HG03025 (cell line): Measurements from ENCODE around the gene TNFRSF18.
"Not testable (repeated sequence)": the region's sequence is repeated elsewhere in the genome, so short reads cannot be mapped to it uniquely, and the experiment has no call there.

Experiments
- ATAC-seq: cut with Tn5 transposase; IDR thresholded peaks from one replicate; pipeline ENCODE4 v1.9.1; 2021; ENCODE audit warnings: mild to moderate bottlenecking, moderate library complexity; ENCODE audit not compliant: unreplicated experiment, low FRiP score

The TNFRSF18 gene

GRCh38 chr1:1179983-1180861 lies 26.2 kb downstream of the TNFRSF18 start:
- ATAC-seq: no peak

- ATAC-seq: no peak
Observed at GRCh38 chr1:1179346-1179982, 26.9 kb downstream of the TNFRSF18 start.

GRCh38 chr1:1178794-1179331 lies 27.5 kb downstream of the TNFRSF18 start:
- ATAC-seq: no peak

- no peak for ATAC-seq
Observed at GRCh38 chr1:1177452-1178206, 28.8 kb downstream of the TNFRSF18 start.

GRCh38 chr1:1176931-1177330 lies 29.5 kb downstream of the TNFRSF18 start:
- ATAC-seq: no peak

- ATAC-seq: not testable (repeated sequence)
Observed at GRCh38 chr1:1176063-1176761, 30.2 kb downstream of the TNFRSF18 start.

GRCh38 chr1:1175221-1176062 lies 30.9 kb downstream of the TNFRSF18 start:
- no peak for ATAC-seq

GRCh38 chr1:1173793-1174415 lies 32.5 kb downstream of the TNFRSF18 start, which contains the start of gene TTLL10:
Gene TTLL10, plus strand, starts transcription at chr1:1173880. Its CDS starts 5,336 bp downstream, at chr1:1179216.
- no peak for ATAC-seq

- ATAC-seq: no peak
Observed at GRCh38 chr1:1173061-1173792, 33.2 kb downstream of the TNFRSF18 start.

GRCh38 chr1:1171546-1172340 lies 34.6 kb downstream of the TNFRSF18 start:
- ATAC-seq: no peak

- ATAC-seq: no peak
Observed at GRCh38 chr1:1171161-1171545, 35.2 kb downstream of the TNFRSF18 start.

- no peak for ATAC-seq
Observed at GRCh38 chr1:1170215-1171091, 35.9 kb downstream of the TNFRSF18 start.

- no peak for ATAC-seq
Observed at GRCh38 chr1:1169429-1170214, 36.8 kb downstream of the TNFRSF18 start.

GRCh38 chr1:1168451-1169411 lies 37.7 kb downstream of the TNFRSF18 start:
- ATAC-seq: no peak
